Keratinocyte (primary cell): ENCODE results near the gene NTN1.

Source experiments
- CTCF ChIP-seq, 3 experiments: IDR thresholded peaks in 1 of 3; conservative IDR thresholded peaks in 1 of 3; optimal IDR thresholded peaks in 1 of 3; 2 replicates in 2 of 3; 3 replicates in 1 of 3; pipeline versions ENCODE3 to v1.5.1; 2011; ENCODE audit warnings: low read length in 3 of 3, mild to moderate bottlenecking in 3 of 3, moderate library complexity in 2 of 3, control low read depth in 1 of 3, inconsistent platforms in 1 of 3; ENCODE audit not compliant: insufficient read depth in 2 of 3; ENCODE audit errors: extremely low read depth in 1 of 3
- EZH2 ChIP-seq: IDR thresholded peaks from one replicate; pipeline ENCODE4 v1.6.1; 2012; ENCODE audit warnings: inconsistent platforms, mild to moderate bottlenecking, low read length, moderate library complexity

- TF ChIP-seq CTCF (optimal IDR thresholded peaks at IDR 0.05 in 1 of 3, IDR thresholded peaks at IDR 0.05 in 1 of 3, conservative IDR thresholded peaks at IDR 0.05 in 1 of 3; ENCODE audit: extremely low read depth in 1 of 3, insufficient read depth in 2 of 3, low read length in 3 of 3), result no peak
- no peak for TF ChIP-seq EZH2
Measured at GRCh38 chr17:9107527-9107926, 86.2 kb downstream of the NTN1 start.
